Suprapubic skin (tissue), 3 donors: Measurements from ENCODE around the gene ETNK2.

ENCODE experiments used
- CTCF ChIP-seq, 2 donors: fragments of 200-600 bp in 1 of 2; fragments of 450-650 bp in 1 of 2; sonication (generic) in 1 of 2; IDR thresholded peaks; one replicate each; pipeline ENCODE4 v1.5.1; 2016 to 2019; ENCODE audit warnings: antibody characterized with exemption in 2 of 2, mild to moderate bottlenecking in 1 of 2, moderate library complexity in 1 of 2
- POLR2AphosphoS5 ChIP-seq, 3 donors: sonication (generic); formaldehyde crosslinking; IDR thresholded peaks; one replicate each; pipeline ENCODE4 v1.6.1; 2017; ENCODE audit warnings: antibody characterized with exemption in 3 of 3

- no peak for TF ChIP-seq POLR2AphosphoS5 (IDR thresholded peaks at IDR 0.05)
- no peak for TF ChIP-seq CTCF (IDR thresholded peaks at IDR 0.05)
Observed at GRCh38 chr1:204081791-204082513, 69.9 kb downstream of the ETNK2 start.
